ENCODE results near the gene TMEM69. TPM values are rescaled to one million over a fixed set of nuclear protein-coding genes. Genes with fewer than 3 reads are reported as not detected.
A peak's percentile ranks its signal among the peaks of the same experiment; 100 is the strongest.

Gene TMEM69
- total RNA-seq, 4 donors from 2014 or later: 6.6 to 27.5 (median 22.8) TPM

DNA sequence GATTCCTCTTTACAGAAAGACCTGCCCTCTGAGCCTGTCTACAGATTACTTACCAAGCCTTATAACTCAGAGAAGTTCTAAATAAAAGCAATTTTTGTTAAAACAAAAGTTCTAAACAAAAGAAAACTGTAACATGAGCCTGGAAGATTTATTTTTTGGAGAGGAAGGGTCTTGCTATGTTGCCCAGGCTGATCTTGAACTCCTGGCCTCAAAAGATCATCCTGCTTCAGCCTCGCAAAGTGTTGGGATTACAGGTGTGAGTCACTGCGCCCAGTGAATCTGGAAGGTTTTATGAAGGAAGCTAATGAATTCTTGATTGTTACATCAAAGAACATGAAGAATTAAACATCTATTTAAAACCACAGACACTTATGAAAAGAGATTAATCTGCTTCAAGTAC lies 28.8 kb upstream of the TMEM69 start:
- Histone ChIP-seq H3K4me1 (peaks cover 0 to 25% (median 4%) of the 10 kb centered on the region in 4 donors), H3K36me3 (peaks cover 0 to 67% (median 0%) of the 10 kb centered on the region in 3 donors), H3K4me3 (no peak overlapping the region), H3K9me3 (no peaks in the 10 kb centered on the region), H3K27me3 (no peaks in the 10 kb centered on the region), H3K27ac (peak overlapping the region in 1 of 4 donors; percentile 31)
- no peak for DNase-seq
- TF ChIP-seq, protein P1, sequence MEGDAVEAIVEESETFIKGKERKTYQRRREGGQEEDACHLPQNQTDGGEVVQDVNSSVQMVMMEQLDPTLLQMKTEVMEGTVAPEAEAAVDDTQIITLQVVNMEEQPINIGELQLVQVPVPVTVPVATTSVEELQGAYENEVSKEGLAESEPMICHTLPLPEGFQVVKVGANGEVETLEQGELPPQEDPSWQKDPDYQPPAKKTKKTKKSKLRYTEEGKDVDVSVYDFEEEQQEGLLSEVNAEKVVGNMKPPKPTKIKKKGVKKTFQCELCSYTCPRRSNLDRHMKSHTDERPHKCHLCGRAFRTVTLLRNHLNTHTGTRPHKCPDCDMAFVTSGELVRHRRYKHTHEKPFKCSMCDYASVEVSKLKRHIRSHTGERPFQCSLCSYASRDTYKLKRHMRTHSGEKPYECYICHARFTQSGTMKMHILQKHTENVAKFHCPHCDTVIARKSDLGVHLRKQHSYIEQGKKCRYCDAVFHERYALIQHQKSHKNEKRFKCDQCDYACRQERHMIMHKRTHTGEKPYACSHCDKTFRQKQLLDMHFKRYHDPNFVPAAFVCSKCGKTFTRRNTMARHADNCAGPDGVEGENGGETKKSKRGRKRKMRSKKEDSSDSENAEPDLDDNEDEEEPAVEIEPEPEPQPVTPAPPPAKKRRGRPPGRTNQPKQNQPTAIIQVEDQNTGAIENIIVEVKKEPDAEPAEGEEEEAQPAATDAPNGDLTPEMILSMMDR (IDR thresholded peaks at IDR 0.05): no peak
- no peak for TF ChIP-seq POLR2A (IDR thresholded peaks at IDR 0.05)

DNA sequence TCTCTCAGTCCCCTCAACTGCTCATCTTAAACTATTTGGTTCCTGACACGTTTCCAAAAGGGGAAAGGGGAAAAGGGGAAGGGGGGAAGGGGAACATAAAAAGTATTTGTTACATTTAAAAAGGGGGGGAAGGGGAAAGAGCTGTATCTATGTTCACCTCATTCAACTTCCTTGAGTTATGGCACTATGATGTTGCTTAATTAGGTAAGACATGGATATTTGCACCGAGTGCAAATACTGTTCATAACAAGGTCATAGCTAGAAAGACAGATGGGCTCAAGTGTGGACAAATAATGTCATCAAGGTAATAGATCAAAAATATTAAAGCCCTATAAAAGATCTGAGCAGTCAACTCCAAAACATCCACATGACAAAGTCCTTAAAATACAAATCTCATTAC lies 27.6 kb upstream of the TMEM69 start:
- no peak for TF ChIP-seq POLR2A (IDR thresholded peaks at IDR 0.05)
- TF ChIP-seq, protein P1 (IDR thresholded peaks at IDR 0.05): no peak
- no peak overlapping the region for H3K27ac ChIP-seq
- H3K4me3 ChIP-seq: no peak overlapping the region
- no peaks in the 10 kb centered on the region for H3K27me3 ChIP-seq
- H3K9me3 ChIP-seq: no peaks in the 10 kb centered on the region
- peaks cover 0 to 56% (median 0%) of the 10 kb centered on the region in 3 donors for H3K36me3 ChIP-seq
- no peak for DNase-seq
- peaks cover 0 to 25% (median 4%) of the 10 kb centered on the region in 4 donors for H3K4me1 ChIP-seq

DNA sequence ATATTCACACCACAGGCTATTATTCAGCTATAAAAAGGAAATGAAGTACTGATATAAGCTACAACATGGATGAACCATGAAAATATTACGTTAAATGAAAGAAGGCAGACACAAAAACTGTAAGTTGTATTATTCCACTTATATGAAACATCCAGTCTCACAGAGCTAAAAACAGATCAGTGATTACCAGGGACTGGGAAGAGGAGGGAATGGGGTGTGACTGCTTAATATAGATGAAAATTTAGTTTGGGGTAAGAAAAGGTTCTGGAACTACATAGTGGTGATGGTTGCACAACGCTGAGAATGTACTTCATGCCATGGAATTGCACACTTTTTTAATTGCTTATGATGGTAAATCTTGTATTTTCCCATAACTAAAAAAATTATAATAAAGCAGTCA lies 21.1 kb upstream of the TMEM69 start:
- no peak for DNase-seq
- peaks cover 0 to 21% (median 0%) of the 10 kb centered on the region in 4 donors for H3K4me1 ChIP-seq
- H3K9me3 ChIP-seq: no peaks in the 10 kb centered on the region
- H3K36me3 ChIP-seq: no peaks in the 10 kb centered on the region
- no peaks in the 10 kb centered on the region for H3K27me3 ChIP-seq
- no peak overlapping the region for H3K27ac ChIP-seq
- TF ChIP-seq, protein P1 (IDR thresholded peaks at IDR 0.05): no peak
- TF ChIP-seq POLR2A (IDR thresholded peaks at IDR 0.05): no peak
- H3K4me3 ChIP-seq: no peak overlapping the region

- no peak overlapping the region for H3K27ac ChIP-seq
- no peak overlapping the region for H3K4me3 ChIP-seq
- TF ChIP-seq POLR2A (IDR thresholded peaks at IDR 0.05): no peak
- TF ChIP-seq, protein P1 (IDR thresholded peaks at IDR 0.05): no peak
- H3K27me3 ChIP-seq: no peaks in the 10 kb centered on the region
- H3K9me3 ChIP-seq: no peaks in the 10 kb centered on the region
- no peaks in the 10 kb centered on the region for H3K36me3 ChIP-seq
- peaks cover 0 to 18% (median 0%) of the 10 kb centered on the region in 4 donors for H3K4me1 ChIP-seq
- no peak for DNase-seq
These were observed 20.5 kb upstream of the TMEM69 start for GRCh38 chr1:45667321-45668111.

- no peaks in the 10 kb centered on the region for H3K27me3 ChIP-seq
- H3K4me3 ChIP-seq: no peak overlapping the region
- H3K9me3 ChIP-seq: no peaks in the 10 kb centered on the region
- no peak for DNase-seq
- no peak for TF ChIP-seq POLR2A (IDR thresholded peaks at IDR 0.05)
- TF ChIP-seq, protein P1 (IDR thresholded peaks at IDR 0.05): no peak
- H3K4me1 ChIP-seq: peaks cover 0 to 15% (median 0%) of the 10 kb centered on the region in 4 donors
- no peaks in the 10 kb centered on the region for H3K36me3 ChIP-seq
- H3K27ac ChIP-seq: no peak overlapping the region
These were observed 19.5 kb upstream of the TMEM69 start for GRCh38 chr1:45668526-45668925.
